Tibial artery (tissue), 4 donors: Measurements from ENCODE around the gene GBP7.

Experiments used
- DNase-seq, 2 donors: peaks; one replicate each; pipeline ENCODE4 v3.0.0-alpha.2; 2019
- H3K27ac ChIP-seq, 2 donors: fragments of 200-600 bp; sonication (generic) in 1 of 2; 1 replicate in 1 of 2; 2 replicates in 1 of 2; pipeline ENCODE4 v1.5.1; 2018 to 2019; ENCODE audit warnings: mild to moderate bottlenecking in 1 of 2
- H3K27me3 ChIP-seq, 2 donors: fragments of 200-600 bp; sonication (generic) in 1 of 2; one replicate each; pipeline versions ENCODE4 v1.5.1 to v1.6.0; 2016 to 2019
- H3K36me3 ChIP-seq, 3 donors: fragments of 200-600 bp; sonication (generic) in 2 of 3; one replicate each; pipeline ENCODE4 v1.5.1; 2016 to 2019; ENCODE audit warnings: mild to moderate bottlenecking in 2 of 3
- H3K4me1 ChIP-seq, 4 donors: fragments of 200-600 bp; sonication (generic) in 2 of 4; 1 replicate in 3 of 4; 2 replicates in 1 of 4; pipeline ENCODE4 v1.5.1; 2016 to 2019
- H3K4me3 ChIP-seq, 2 donors: fragments of 200-600 bp; sonication (generic) in 1 of 2; 1 replicate in 1 of 2; 2 replicates in 1 of 2; pipeline ENCODE4 v1.5.1; 2018 to 2019; ENCODE audit warnings: mild to moderate bottlenecking in 2 of 2
- H3K9me3 ChIP-seq, 3 donors: fragments of 200-600 bp; sonication (generic) in 1 of 3; one replicate each; pipeline ENCODE4 v1.5.1; 2016 to 2019
- CTCF ChIP-seq, 2 experiments: fragments of 200-600 bp in 1 of 2; fragments of 450-650 bp in 1 of 2; IDR thresholded peaks; one replicate each; pipeline ENCODE4 v1.5.1; 2017 to 2019; ENCODE audit warnings: antibody characterized with exemption in 2 of 2, mild to moderate bottlenecking in 1 of 2, moderate library complexity in 1 of 2
- intact Hi-C: fragments of 100-400 bp; cut with DNase I; formaldehyde crosslinking; loops from one replicate; pipeline ENCODE4 v1.15.0; 2023; ENCODE audit warnings: low total_unique reads

Gene GBP7

GRCh38 chr1:89125240-89125912, 50.4 kb downstream of the GBP7 start:
- TF ChIP-seq CTCF (IDR thresholded peaks at IDR 0.05), result no peak
- Histone ChIP-seq H3K27ac (peak overlapping the region; percentile 74 to 83), H3K27me3 (no peaks in the 10 kb centered on the region), H3K9me3 (no peaks in the 10 kb centered on the region), H3K36me3 (peaks cover 14 to 15% (median 15%) of the 10 kb centered on the region in 3 donors), H3K4me1 (peaks cover 0 to 62% (median 22%) of the 10 kb centered on the region in 4 donors), H3K4me3 (peak overlapping the region; percentile 58 to 66)
- intact Hi-C loops, result no loop called here
- DNase-seq, result peak in 1 of 2 donors; percentile 64

- H3K36me3 ChIP-seq, result peaks cover 51 to 52% (median 52%) of the 10 kb centered on the region in 3 donors
- H3K4me3 ChIP-seq, result no peak overlapping the region
- intact Hi-C loops, result no loop called here
Observed at GRCh38 chr1:89121641-89122040, 54.2 kb downstream of the GBP7 start.

GRCh38 chr1:89114662-89115061, 61.1 kb downstream of the GBP7 start:
- no peaks in the 10 kb centered on the region for H3K9me3 ChIP-seq
- peaks cover 97 to 100% (median 98%) of the 10 kb centered on the region in 3 donors for H3K36me3 ChIP-seq
- no peaks in the 10 kb centered on the region for H3K27me3 ChIP-seq
- TF ChIP-seq CTCF (IDR thresholded peaks at IDR 0.05), result no peak
- no peak overlapping the region for H3K4me3 ChIP-seq
- H3K27ac ChIP-seq, result no peak overlapping the region
- H3K4me1 ChIP-seq, result no peaks in the 10 kb centered on the region
- DNase-seq, result no peak
- intact Hi-C loops, result no loop called here

More at GRCh38 chr1:89121641-89122040, 54.2 kb downstream of the GBP7 start:
- Histone ChIP-seq H3K27me3 (no peaks in the 10 kb centered on the region), H3K27ac (no peak overlapping the region), H3K9me3 (no peaks in the 10 kb centered on the region), H3K4me1 (peaks cover 0 to 32% (median 4%) of the 10 kb centered on the region in 4 donors)
- no peak for DNase-seq
- TF ChIP-seq CTCF (IDR thresholded peaks at IDR 0.05), result no peak

GRCh38 chr1:89112871-89113613, 62.8 kb downstream of the GBP7 start:
- H3K36me3 ChIP-seq, result peaks cover 98 to 100% (median 98%) of the 10 kb centered on the region in 3 donors
- no peak for TF ChIP-seq CTCF (IDR thresholded peaks at IDR 0.05)
- no peak overlapping the region for H3K27ac ChIP-seq
- intact Hi-C loops, result no loop called here
- H3K4me3 ChIP-seq, result no peak overlapping the region
- no peaks in the 10 kb centered on the region for H3K4me1 ChIP-seq
- H3K27me3 ChIP-seq, result no peaks in the 10 kb centered on the region
- no peak for DNase-seq
- H3K9me3 ChIP-seq, result no peaks in the 10 kb centered on the region

- intact Hi-C loops, result no loop called here
- Histone ChIP-seq H3K27ac (no peak overlapping the region), H3K36me3 (peaks cover 51 to 58% (median 54%) of the 10 kb centered on the region in 3 donors), H3K4me3 (no peak overlapping the region), H3K9me3 (no peaks in the 10 kb centered on the region), H3K27me3 (no peaks in the 10 kb centered on the region), H3K4me1 (no peaks in the 10 kb centered on the region)
- no peak for TF ChIP-seq CTCF (IDR thresholded peaks at IDR 0.05)
- no peak for DNase-seq
Observed at GRCh38 chr1:89104687-89105086, 71.1 kb downstream of the GBP7 start.
